GM10266 (cell line): Measurements from ENCODE around the gene BMP4.

Experiments
- DNase-seq: peaks from one replicate; pipeline ENCODE4 v3.0.0; 2012; ENCODE audit errors: extremely low spot score
- TF ChIP-seq, protein P1 (sequence below): IDR thresholded peaks from 2 replicates; pipeline ENCODE4 v1.5.1; 2012; ENCODE audit warnings: mild to moderate bottlenecking, low read depth; ENCODE audit not compliant: control insufficient read depth, insufficient read depth; ENCODE audit errors: missing control alignments

BMP4 gene

DNA sequence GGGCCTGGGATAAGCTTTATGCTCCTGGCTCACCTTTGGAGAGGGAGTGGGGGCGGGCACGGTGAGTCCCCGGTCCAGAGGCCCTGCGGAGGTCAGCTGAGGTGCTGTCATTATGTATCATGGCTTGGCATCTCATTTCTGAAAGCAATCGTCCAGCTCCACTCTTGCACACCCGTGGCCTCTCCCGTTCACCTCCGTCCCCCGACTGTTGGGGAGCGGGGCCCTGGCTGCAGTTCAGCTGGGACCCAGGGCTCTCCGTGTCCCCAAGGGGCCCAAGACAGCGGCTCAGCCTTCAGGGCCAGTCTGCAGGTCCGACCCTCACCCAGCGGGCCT, 10.6 kb downstream of the BMP4 start:
- DNase-seq, result no peak
- TF ChIP-seq, protein P1, sequence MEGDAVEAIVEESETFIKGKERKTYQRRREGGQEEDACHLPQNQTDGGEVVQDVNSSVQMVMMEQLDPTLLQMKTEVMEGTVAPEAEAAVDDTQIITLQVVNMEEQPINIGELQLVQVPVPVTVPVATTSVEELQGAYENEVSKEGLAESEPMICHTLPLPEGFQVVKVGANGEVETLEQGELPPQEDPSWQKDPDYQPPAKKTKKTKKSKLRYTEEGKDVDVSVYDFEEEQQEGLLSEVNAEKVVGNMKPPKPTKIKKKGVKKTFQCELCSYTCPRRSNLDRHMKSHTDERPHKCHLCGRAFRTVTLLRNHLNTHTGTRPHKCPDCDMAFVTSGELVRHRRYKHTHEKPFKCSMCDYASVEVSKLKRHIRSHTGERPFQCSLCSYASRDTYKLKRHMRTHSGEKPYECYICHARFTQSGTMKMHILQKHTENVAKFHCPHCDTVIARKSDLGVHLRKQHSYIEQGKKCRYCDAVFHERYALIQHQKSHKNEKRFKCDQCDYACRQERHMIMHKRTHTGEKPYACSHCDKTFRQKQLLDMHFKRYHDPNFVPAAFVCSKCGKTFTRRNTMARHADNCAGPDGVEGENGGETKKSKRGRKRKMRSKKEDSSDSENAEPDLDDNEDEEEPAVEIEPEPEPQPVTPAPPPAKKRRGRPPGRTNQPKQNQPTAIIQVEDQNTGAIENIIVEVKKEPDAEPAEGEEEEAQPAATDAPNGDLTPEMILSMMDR, result no peak

DNA sequence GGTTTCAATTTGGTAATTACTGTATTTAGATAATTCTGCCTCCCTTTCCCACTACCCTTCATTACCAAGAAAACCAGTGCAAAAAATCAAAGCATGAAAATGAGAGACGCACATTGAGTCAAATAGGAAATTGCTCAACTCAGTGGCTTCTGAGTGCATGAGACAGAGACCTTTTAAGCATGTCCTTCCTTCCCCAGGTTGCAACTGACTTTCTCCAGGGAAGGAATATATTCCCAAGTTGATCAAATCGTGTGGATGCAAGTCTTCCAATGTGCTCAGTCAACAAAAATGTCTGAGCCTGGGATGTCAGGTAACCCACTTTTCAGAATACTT, 12.9 kb downstream of the BMP4 start:
- DNase-seq, result no peak
- TF ChIP-seq, protein P1, result no peak

DNA sequence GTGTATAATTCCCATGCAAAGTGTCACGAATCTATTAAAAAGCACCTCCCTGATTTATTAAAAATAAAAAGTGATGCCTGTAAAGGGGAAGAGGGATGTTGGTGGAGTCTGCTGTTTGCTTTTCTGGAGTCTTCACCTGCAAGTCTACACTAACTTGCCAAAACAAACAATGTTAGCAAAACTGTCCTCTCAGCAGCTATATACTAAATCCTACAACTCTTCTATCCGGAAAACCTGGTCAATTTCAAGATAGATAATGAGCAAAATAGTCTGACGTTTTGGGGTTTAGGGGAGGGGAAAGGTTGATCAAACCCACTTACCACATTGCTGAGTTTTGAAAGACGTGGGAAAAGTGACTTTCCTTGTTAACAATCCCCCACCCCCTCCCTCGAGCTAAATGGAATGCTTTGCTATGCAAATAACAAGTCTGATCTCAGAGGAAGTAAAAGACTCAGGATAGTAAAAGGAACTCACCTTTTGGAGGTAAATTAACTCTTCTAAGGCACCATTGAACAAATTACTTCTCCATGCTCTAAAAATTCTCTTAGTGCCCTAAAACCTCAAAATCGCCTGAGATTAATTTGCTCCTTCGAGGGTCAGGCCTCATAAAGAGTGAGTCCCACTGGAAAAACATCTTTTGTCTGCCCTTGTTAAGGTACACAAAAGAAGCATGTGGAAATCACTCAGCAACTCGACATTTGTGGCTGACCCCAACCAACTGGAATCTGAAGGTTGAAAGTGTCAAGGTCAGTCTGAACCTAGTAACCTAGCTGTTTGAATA, 13.5 kb downstream of the BMP4 start:
- no peak for DNase-seq
- TF ChIP-seq, protein P1, result no peak

DNA sequence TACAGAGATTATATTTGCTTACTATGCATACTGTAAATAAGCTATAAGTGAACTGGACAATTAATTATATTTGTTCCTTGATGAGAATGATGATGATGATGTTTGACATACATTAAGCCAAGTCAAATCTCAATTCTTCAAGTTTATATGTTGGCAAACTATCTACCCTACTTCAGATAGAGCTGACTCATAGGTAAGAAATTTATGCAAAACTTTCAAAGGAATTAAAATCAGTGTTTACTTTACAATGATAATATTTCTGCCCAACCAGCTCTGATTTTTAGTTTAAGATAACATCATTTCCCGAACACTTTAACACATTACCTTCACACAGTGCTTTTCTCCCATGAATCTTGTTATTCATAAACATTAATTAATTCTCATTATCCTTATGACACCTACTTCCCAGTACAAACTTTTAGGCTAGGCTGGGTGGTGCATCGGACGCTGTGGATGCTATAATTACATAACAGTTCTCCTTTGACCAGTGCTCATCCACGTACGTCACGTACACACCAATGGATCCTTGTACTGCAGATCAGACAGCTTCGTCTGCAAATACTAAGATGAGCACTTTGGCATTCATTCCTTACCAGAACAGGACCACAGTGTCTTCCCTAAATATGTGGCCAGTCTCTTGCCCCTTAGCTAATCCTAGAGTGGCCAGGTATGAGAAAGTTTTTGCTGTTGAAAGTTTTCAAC, 18.3 kb downstream of the BMP4 start:
- TF ChIP-seq, protein P1, result no peak
- no peak for DNase-seq

DNA sequence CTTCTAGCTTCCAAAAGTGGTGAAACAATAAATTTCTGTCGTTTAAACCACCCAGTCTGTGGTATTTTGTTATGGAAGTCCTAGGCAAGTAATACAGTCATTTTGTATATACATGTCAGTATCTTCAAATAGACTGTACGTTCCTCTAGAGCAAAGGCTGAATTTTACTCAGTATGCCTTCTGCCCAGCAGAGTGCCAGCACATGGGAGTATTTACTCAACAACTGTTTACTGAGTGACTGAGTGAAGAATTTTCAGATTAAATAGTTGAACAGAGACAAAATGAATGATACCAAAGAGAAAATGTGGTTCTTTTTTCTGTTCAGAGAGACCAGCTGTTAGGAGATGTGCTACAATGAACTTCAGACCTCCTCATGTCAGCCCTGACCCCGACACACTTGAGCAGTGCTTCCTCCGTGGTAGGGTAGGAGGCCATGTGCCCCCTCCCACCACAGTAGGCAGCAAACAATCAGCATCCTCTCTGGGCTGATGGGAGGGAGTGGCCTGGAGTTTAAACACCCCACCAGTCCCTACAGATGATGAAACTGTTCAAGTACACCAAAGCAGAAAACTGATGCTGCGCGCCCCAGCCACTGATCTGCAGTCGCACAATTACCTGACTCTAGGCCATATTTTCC, 21.7 kb downstream of the BMP4 start:
- TF ChIP-seq, protein P1, result no peak
- DNase-seq, result no peak

DNA sequence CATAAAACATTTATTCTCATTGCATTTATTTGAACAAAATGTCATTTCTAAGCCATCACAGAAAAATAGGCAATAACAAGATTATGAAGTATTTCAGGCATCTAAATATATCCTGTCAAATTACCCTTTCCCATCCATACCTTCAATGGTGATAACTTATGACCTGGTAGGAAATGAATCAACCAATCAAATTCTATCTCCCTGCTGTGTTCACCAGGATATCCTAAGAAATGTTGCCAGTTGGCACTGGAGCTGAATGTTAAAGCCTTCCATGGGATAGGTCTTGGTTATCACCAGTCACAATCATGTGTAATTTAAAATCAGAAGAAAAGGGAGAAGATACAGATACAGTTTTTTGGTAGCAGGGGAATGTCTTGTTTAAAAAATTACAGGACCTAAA, 23.7 kb downstream of the BMP4 start:
- no peak for DNase-seq
- TF ChIP-seq, protein P1, result no peak
